Measurements from ENCODE around the gene CNPY1. TPM values are rescaled to one million over a fixed set of nuclear protein-coding genes. Genes with fewer than 3 reads are reported as not detected.

CNPY1 gene
- total RNA-seq, 4 donors from 2014 or later, result not detected

DNA sequence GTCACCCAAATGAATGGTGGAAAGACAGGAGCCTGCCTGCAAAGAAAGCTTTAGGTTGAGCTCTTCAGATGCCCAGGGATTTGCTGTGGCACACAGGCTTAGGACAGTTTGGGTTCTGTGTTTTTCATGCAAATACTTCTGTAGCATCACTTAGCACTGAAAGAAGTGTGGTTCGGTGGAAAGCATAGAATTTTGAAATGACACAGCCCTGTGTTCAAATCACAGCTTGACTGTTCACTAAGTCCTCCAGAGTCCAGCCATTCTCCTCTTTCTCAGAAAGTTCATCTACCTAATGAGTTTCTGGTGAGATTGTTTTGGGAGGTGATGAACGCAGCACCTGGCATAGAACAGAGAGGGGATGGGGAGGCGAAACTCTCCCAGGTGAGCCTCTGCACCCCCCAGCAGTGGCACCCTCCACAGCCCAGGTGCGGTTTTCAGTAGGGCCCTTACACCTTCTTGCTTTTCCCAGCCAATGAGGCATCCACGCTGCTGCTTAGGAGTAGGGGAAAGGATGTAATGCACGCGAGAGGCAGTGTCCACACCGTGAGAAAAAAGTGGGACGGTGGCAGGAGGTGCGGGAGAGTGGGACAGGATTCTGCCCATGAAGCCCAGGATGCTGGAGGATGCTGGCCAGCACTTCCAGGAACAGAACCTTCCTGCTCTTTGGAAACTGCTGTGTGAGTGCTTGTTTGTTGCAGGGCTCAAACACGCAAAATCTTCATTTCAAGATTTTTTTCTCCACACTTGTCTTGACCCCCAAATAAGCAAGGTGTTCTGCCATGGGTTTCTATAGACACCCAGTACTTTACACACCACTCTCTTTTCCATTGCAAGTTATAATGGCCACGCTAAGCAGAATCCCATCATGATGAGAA, 76.8 kb downstream of the CNPY1 start:
- no peak for TF ChIP-seq POLR2A (IDR thresholded peaks at IDR 0.05)
- TF ChIP-seq, protein P1, sequence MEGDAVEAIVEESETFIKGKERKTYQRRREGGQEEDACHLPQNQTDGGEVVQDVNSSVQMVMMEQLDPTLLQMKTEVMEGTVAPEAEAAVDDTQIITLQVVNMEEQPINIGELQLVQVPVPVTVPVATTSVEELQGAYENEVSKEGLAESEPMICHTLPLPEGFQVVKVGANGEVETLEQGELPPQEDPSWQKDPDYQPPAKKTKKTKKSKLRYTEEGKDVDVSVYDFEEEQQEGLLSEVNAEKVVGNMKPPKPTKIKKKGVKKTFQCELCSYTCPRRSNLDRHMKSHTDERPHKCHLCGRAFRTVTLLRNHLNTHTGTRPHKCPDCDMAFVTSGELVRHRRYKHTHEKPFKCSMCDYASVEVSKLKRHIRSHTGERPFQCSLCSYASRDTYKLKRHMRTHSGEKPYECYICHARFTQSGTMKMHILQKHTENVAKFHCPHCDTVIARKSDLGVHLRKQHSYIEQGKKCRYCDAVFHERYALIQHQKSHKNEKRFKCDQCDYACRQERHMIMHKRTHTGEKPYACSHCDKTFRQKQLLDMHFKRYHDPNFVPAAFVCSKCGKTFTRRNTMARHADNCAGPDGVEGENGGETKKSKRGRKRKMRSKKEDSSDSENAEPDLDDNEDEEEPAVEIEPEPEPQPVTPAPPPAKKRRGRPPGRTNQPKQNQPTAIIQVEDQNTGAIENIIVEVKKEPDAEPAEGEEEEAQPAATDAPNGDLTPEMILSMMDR (IDR thresholded peaks at IDR 0.05), result no peak
- no peak overlapping the region for H3K4me3 ChIP-seq (replicated peaks in 1 of 3)
- WGBS, 2 donors, result 9 to 10% methylated on average over 11 to 12 of the region's 12 CpGs
- peaks cover 65% of the 10 kb centered on the region for H3K27me3 ChIP-seq
- H3K36me3 ChIP-seq, result no peaks in the 10 kb centered on the region
- DNase-seq, result no peak
- intact Hi-C loops (cut with DNase I), result no loop called here
- H3K4me1 ChIP-seq, result peaks cover 13 to 29% of the 10 kb centered on the region in 2 donors
- H3K9me3 ChIP-seq, result no peaks in the 10 kb centered on the region
- H3K27ac ChIP-seq, result no peak overlapping the region

DNA sequence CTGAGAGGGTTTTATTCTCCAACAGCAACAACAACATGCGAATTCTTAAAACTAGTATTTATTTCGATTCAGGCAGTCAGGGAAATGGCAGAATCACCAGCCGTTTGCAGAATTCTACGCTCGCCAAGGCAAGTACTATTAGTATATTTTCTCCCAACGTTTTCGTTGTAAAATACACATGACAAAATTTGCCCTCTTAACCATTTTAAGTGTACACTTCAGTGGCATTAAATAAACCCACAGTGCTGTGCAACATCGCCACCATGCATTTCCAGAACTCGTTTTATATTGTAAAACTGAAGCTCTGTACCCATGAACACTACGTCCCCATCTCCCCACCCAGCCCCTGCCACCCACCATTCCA, 77.6 kb downstream of the CNPY1 start:
- H3K27ac ChIP-seq, result no peak overlapping the region
- H3K4me3 ChIP-seq (replicated peaks in 1 of 3), result no peak overlapping the region
- no peaks in the 10 kb centered on the region for H3K36me3 ChIP-seq
- H3K27me3 ChIP-seq, result peaks cover 65% of the 10 kb centered on the region
- H3K9me3 ChIP-seq, result no peaks in the 10 kb centered on the region
- TF ChIP-seq, protein P1 (IDR thresholded peaks at IDR 0.05), result no peak
- TF ChIP-seq POLR2A (IDR thresholded peaks at IDR 0.05), result no peak
- intact Hi-C loops (cut with DNase I), result no loop called here
- no peak for DNase-seq
- 9 to 12% methylated on average over 10 of the region's 10 CpGs for WGBS, 2 donors
- peaks cover 13 to 29% of the 10 kb centered on the region in 2 donors for H3K4me1 ChIP-seq

DNA sequence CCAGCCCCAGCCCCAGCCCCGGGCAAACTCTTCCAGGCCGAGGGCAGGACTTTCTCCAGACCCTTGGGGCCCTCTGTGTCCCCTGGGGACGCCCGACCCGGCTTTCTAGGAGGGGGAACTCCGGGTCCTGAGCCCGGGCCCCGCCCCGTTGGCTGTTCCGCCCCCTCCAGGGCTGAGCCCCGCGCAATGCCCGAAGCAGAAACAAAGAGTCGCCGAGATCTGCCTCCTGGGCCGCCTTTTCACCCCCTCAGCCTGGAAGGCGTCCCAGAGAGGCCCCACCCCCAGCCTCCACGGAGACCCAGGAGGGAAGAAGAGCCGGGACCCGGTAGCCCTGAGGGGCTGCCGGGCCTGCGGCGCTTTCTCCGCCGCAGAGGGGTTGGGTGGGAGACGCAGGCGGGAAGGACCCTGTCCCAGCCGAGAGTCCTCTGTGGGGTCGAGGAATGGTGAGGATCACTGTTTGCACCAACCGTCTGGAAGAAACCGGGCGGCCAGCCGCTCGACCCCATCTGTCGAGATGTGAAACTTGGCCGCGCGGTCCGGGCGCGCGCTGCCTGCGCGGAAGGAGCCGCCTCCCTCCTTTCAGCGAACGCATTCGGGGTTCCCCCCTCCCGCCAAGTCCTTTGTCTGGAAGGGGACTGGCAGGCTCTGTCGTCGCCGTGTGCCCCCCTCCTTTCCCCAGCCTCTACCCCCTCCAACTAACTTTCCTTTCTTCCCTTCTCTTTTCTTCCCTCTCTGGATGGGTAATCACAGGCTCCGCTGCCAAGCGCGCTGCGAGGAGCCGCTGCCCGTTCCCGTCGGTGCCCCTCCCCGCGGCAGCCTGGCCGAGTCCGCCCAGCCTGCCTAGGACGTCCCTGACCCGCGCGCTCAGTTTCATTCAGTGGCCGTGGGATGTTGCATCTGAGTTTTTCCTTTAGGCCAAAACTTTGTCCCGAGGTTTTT, 78.2 kb downstream of the CNPY1 start:
- H3K27me3 ChIP-seq, result peaks cover 70% of the 10 kb centered on the region

DNA sequence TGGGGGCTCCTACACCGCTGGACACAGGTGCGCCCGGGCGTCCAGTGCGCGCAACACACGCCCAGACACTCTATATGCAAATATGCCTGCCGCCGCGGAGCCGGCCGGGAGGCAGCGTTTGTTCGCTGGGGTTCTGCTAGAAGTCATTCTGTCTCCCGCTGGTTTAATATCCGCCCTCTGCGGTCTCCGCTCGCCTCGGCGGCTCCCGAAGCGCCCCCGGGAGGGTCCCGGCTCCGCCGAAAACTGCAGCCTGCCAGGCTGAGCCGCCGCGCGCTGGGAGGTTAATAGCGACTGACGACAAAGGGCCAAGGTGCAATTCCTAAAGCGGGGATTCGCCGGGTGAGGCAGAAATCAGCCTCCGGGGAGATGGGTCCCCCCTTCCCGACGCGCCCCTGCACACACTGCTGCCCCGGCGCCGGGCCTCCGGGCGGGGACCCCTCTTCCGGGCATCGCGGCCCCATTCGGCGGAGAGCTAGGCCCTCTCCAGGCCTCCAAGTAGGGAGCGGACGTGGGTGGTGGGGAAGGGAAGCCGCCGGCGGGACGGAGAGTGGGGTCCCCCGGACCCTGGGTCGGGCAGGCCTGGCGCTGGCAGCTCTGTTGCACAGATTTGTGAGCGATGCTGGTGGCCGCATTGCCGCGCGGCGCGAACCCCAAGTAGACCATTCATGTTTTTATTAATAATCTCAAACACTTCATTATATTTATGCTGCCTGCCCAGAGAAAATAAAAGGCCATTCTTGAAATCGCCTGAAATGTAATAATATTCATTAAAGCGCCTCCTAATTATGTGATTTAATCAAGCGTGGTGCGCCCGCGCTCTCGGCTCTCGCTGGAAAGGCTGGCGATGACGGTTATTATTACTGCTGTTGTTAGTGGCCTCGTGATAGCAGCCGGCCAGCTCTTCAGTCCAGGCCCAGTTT, 79.3 kb downstream of the CNPY1 start:
- WGBS, 2 donors, result 6 to 7% methylated on average over 30 to 34 of the region's 78 CpGs
- Histone ChIP-seq H3K4me3 (replicated peaks in 1 of 3) (no peak overlapping the region), H3K36me3 (no peaks in the 10 kb centered on the region), H3K4me1 (peaks cover 13 to 29% of the 10 kb centered on the region in 2 donors), H3K27ac (no peak overlapping the region), H3K27me3 (peaks cover 81% of the 10 kb centered on the region), H3K9me3 (no peaks in the 10 kb centered on the region)
- TF ChIP-seq POLR2A (IDR thresholded peaks at IDR 0.05), result no peak
- TF ChIP-seq, protein P1 (IDR thresholded peaks at IDR 0.05), result no peak
- intact Hi-C loops (cut with DNase I), result no loop called here
- DNase-seq, result no peak

More for the DNA sequence above, 78.2 kb downstream of the CNPY1 start:
- Histone ChIP-seq H3K4me1 (peaks cover 13 to 29% of the 10 kb centered on the region in 2 donors), H3K4me3 (replicated peaks in 1 of 3) (peak overlapping the region in 1 of 3 donors; percentile 6), H3K27ac (no peak overlapping the region), H3K9me3 (no peaks in the 10 kb centered on the region), H3K36me3 (no peaks in the 10 kb centered on the region)
- 3 to 5% methylated on average over 25 to 49 of the region's 70 CpGs for WGBS, 2 donors
- intact Hi-C loops (cut with DNase I), result no loop called here
- TF ChIP-seq, protein P1 (IDR thresholded peaks at IDR 0.05), result no peak
- DNase-seq, result peak in 1 of 2 donors; percentile 23

Measured in thyroid gland (tissue), 4 donors.